Measurements from ENCODE around the gene PAK5. TPM values are rescaled to one million over a fixed set of nuclear protein-coding genes. Genes with fewer than 3 reads are reported as not detected.
"Not testable (repeated sequence)": the region's sequence is repeated elsewhere in the genome, so short reads cannot be mapped to it uniquely, and the experiment has no call there.

PAK5 gene
- total and polyA plus RNA-seq, 2 donors (not counting 1 experiment from before 2014, with no cell fraction given) = not detected

DNA sequence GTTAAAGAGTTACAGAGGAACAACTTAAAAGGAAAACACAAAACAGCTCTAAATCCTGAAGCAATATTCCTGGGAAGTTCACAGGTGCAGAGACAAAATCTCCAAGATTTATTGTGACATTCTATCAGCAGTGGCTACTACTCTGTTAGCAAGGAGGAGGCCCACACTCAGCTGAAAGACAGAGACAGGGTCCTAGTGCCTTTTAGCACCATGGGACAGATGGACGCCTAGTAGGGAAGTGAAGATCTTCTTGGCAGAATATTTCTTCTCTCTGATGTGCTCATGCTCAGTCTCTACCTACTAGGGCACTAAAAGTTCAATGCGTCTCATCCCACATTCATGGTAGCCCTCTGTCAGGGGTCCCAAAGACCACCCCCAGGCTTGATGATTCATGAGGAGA lies 191.1 kb downstream of the PAK5 start:
- H3K9ac ChIP-seq (ENCODE audit: insufficient read depth, low read length) = no peak overlapping the region
- no peaks in the 10 kb centered on the region for H4K20me1 ChIP-seq (ENCODE audit: control insufficient read depth, extremely low read depth, insufficient read depth, low read length)
- no peaks in the 10 kb centered on the region for H3K79me2 ChIP-seq (ENCODE audit: control insufficient read depth, insufficient read depth, low read length)
- no peak overlapping the region for H3K27ac ChIP-seq (ENCODE audit: insufficient read depth, low read length)
- no peaks in the 10 kb centered on the region for H3K27me3 ChIP-seq (ENCODE audit: control insufficient read depth, insufficient read depth, low read length)
- H3K4me3 ChIP-seq (replicated peaks in 1 of 4; ENCODE audit: control extremely low read depth in 1 of 4, insufficient read depth in 1 of 4, low read depth in 3 of 4, low read length in 4 of 4) = no peak overlapping the region
- no peaks in the 10 kb centered on the region for H3K36me3 ChIP-seq (ENCODE audit: control insufficient read depth, insufficient read depth, low read length)
- TF ChIP-seq EZH2 (IDR thresholded peaks at IDR 0.05; ENCODE audit: low read length, missing control alignments) (no peak), CTCF (conservative IDR thresholded peaks at IDR 0.05 in 1 of 2, IDR thresholded peaks at IDR 0.05 in 1 of 2; ENCODE audit: low read depth in 1 of 2, low read length in 2 of 2) (no peak)
- DNase-seq (ENCODE audit: low read depth in 2 of 2) = no peak
- no peaks in the 10 kb centered on the region for H3K9me3 ChIP-seq (ENCODE audit: control insufficient read depth, insufficient read depth, low read depth, low read length)
- H2AFZ ChIP-seq (ENCODE audit: low read length) = no peak overlapping the region
- H3K4me1 ChIP-seq (ENCODE audit: control insufficient read depth, extremely low read depth, insufficient read depth, low read length) = no peaks in the 10 kb centered on the region
- H3K4me2 ChIP-seq (ENCODE audit: extremely low read depth, insufficient read depth, low read length) = no peak overlapping the region

DNA sequence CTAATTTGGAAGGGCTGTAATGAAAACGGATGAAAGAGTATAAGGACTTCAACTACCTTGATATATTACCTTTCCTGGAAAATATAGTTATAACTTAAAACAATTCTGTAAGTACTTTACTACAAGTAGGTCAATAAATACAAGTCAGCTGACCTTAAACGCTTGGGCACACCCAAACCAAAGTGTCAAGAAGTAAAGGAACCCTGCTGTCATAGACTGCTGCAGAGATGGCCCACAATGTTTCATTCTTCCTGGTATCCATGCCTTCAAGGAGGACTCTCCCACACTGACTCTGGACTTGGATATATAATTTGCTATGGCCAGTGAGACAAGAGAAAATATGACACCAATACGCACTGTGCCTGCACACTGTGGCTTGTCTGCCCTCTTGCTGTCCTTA lies 192.5 kb downstream of the PAK5 start:
- Histone ChIP-seq H3K27me3 (ENCODE audit: control insufficient read depth, insufficient read depth, low read length) (no peaks in the 10 kb centered on the region), H3K79me2 (ENCODE audit: control insufficient read depth, insufficient read depth, low read length) (no peaks in the 10 kb centered on the region), H3K9me3 (ENCODE audit: control insufficient read depth, insufficient read depth, low read depth, low read length) (no peaks in the 10 kb centered on the region), H4K20me1 (ENCODE audit: control insufficient read depth, extremely low read depth, insufficient read depth, low read length) (no peaks in the 10 kb centered on the region), H3K4me1 (ENCODE audit: control insufficient read depth, extremely low read depth, insufficient read depth, low read length) (no peaks in the 10 kb centered on the region), H2AFZ (ENCODE audit: low read length) (no peak overlapping the region), H3K9ac (ENCODE audit: insufficient read depth, low read length) (no peak overlapping the region), H3K4me2 (ENCODE audit: extremely low read depth, insufficient read depth, low read length) (no peak overlapping the region), H3K36me3 (ENCODE audit: control insufficient read depth, insufficient read depth, low read length) (no peaks in the 10 kb centered on the region), H3K4me3 (replicated peaks in 1 of 4; ENCODE audit: control extremely low read depth in 1 of 4, insufficient read depth in 1 of 4, low read depth in 3 of 4, low read length in 4 of 4) (no peak overlapping the region), H3K27ac (ENCODE audit: insufficient read depth, low read length) (no peak overlapping the region)
- no peak for DNase-seq (ENCODE audit: low read depth in 2 of 2)
- TF ChIP-seq EZH2 (IDR thresholded peaks at IDR 0.05; ENCODE audit: low read length, missing control alignments) (no peak), CTCF (conservative IDR thresholded peaks at IDR 0.05 in 1 of 2, IDR thresholded peaks at IDR 0.05 in 1 of 2; ENCODE audit: low read depth in 1 of 2, low read length in 2 of 2) (no peak)

GRCh38 chr20:9642882-9643281 lies 196.0 kb downstream of the PAK5 start:
- Histone ChIP-seq H3K9ac (ENCODE audit: insufficient read depth, low read length) (no peak overlapping the region), H3K36me3 (ENCODE audit: control insufficient read depth, insufficient read depth, low read length) (no peaks in the 10 kb centered on the region), H3K9me3 (ENCODE audit: control insufficient read depth, insufficient read depth, low read depth, low read length) (no peaks in the 10 kb centered on the region), H3K27me3 (ENCODE audit: control insufficient read depth, insufficient read depth, low read length) (no peaks in the 10 kb centered on the region), H4K20me1 (ENCODE audit: control insufficient read depth, extremely low read depth, insufficient read depth, low read length) (no peaks in the 10 kb centered on the region), H3K79me2 (ENCODE audit: control insufficient read depth, insufficient read depth, low read length) (no peaks in the 10 kb centered on the region), H3K27ac (ENCODE audit: insufficient read depth, low read length) (no peak overlapping the region), H2AFZ (ENCODE audit: low read length) (no peak overlapping the region), H3K4me1 (ENCODE audit: control insufficient read depth, extremely low read depth, insufficient read depth, low read length) (no peaks in the 10 kb centered on the region), H3K4me2 (ENCODE audit: extremely low read depth, insufficient read depth, low read length) (no peak overlapping the region), H3K4me3 (replicated peaks in 1 of 4; ENCODE audit: control extremely low read depth in 1 of 4, insufficient read depth in 1 of 4, low read depth in 3 of 4, low read length in 4 of 4) (no peak overlapping the region)
- no peak for DNase-seq (ENCODE audit: low read depth in 2 of 2)
- TF ChIP-seq EZH2 (IDR thresholded peaks at IDR 0.05; ENCODE audit: low read length, missing control alignments) (no peak), CTCF (conservative IDR thresholded peaks at IDR 0.05 in 1 of 2, IDR thresholded peaks at IDR 0.05 in 1 of 2; ENCODE audit: low read depth in 1 of 2, low read length in 2 of 2) (no peak)

- not testable (repeated sequence) for H3K4me1 ChIP-seq (ENCODE audit: control insufficient read depth, extremely low read depth, insufficient read depth, low read length); H4K20me1 ChIP-seq (ENCODE audit: control insufficient read depth, extremely low read depth, insufficient read depth, low read length); H3K27ac ChIP-seq (ENCODE audit: insufficient read depth, low read length); H3K4me2 ChIP-seq (ENCODE audit: extremely low read depth, insufficient read depth, low read length); H2AFZ ChIP-seq (ENCODE audit: low read length); H3K79me2 ChIP-seq (ENCODE audit: control insufficient read depth, insufficient read depth, low read length); H3K36me3 ChIP-seq (ENCODE audit: control insufficient read depth, insufficient read depth, low read length); H3K9ac ChIP-seq (ENCODE audit: insufficient read depth, low read length); DNase-seq (ENCODE audit: low read depth in 2 of 2); H3K9me3 ChIP-seq (ENCODE audit: control insufficient read depth, insufficient read depth, low read depth, low read length); H3K4me3 ChIP-seq (replicated peaks in 1 of 4; ENCODE audit: control extremely low read depth in 1 of 4, insufficient read depth in 1 of 4, low read depth in 3 of 4, low read length in 4 of 4); H3K27me3 ChIP-seq (ENCODE audit: control insufficient read depth, insufficient read depth, low read length)
Measured at GRCh38 chr20:9641499-9642000, 197.3 kb downstream of the PAK5 start.
